ENCODE results near the gene SERTAD3.
"Not testable (repeated sequence)": the region's sequence is repeated elsewhere in the genome, so short reads cannot be mapped to it uniquely, and the experiment has no call there.

SERTAD3 gene

GRCh38 chr19:40444000-40444824 lies at the start of gene SERTAD3:
Gene SERTAD3 (minus strand): TSS chr19:40444335. CDS start chr19:40442080, 2,255 bp downstream.
- Histone ChIP-seq H3K9ac (peak within 1 kb of the TSS; percentile 87 to 99 (median 95)), H4K20me1 (peaks cover 0 to 45% (median 24%) of the 10 kb centered on the region in 11 experiments; a peak in 15 of 22 replicates), H3K4me2 (peak within 1 kb of the TSS; percentile 74 to 95 (median 89)), H3K9me3 (replicated peaks in 1 of 11) (no peaks in the 10 kb centered on the region), H3K4me1 (peaks cover 19 to 38% (median 23%) of the 10 kb centered on the region in 10 experiments), H3K27me3 (no peaks in the 10 kb centered on the region), H3K36me3 (peaks cover 18 to 56% (median 28%) of the 10 kb centered on the region in 11 experiments), H3K27ac (peak within 1 kb of the TSS; percentile 89 to 98 (median 96)), H3K4me3 (peak within 1 kb of the TSS; percentile 81 to 99 (median 90))
- no peak for TF ChIP-seq Cebpa-rat (IDR thresholded peaks at IDR 0.05)

- H3K27ac ChIP-seq: no peak overlapping the region
- no peaks in the 10 kb centered on the region for H3K27me3 ChIP-seq
- H3K9me3 ChIP-seq (replicated peaks in 1 of 11): no peaks in the 10 kb centered on the region
- no peaks in the 10 kb centered on the region for H3K4me1 ChIP-seq
- H3K4me2 ChIP-seq: no peak overlapping the region
- no peak overlapping the region for H3K9ac ChIP-seq
- TF ChIP-seq Cebpa-rat (IDR thresholded peaks at IDR 0.05): no peak
- no peaks in the 10 kb centered on the region for H3K36me3 ChIP-seq
- H4K20me1 ChIP-seq: peaks cover 0 to 5% (median 0%) of the 10 kb centered on the region in 11 experiments; a peak in 1 of 22 replicates
- H3K4me3 ChIP-seq: no peak overlapping the region
Measured at GRCh38 chr19:40493778-40494177, 49.6 kb upstream of the SERTAD3 start.

GRCh38 chr19:40492274-40492673 lies 48.1 kb upstream of the SERTAD3 start:
- no peak overlapping the region for H3K9ac ChIP-seq
- no peak for TF ChIP-seq Cebpa-rat (IDR thresholded peaks at IDR 0.05)
- H3K4me2 ChIP-seq: no peak overlapping the region
- H4K20me1 ChIP-seq: peaks cover 0 to 5% (median 0%) of the 10 kb centered on the region in 11 experiments; a peak in 1 of 22 replicates
- no peaks in the 10 kb centered on the region for H3K27me3 ChIP-seq
- H3K27ac ChIP-seq: no peak overlapping the region
- no peak overlapping the region for H3K4me3 ChIP-seq
- H3K4me1 ChIP-seq: no peaks in the 10 kb centered on the region
- no peaks in the 10 kb centered on the region for H3K9me3 ChIP-seq (replicated peaks in 1 of 11)
- no peaks in the 10 kb centered on the region for H3K36me3 ChIP-seq

GRCh38 chr19:40489882-40490230 lies 45.7 kb upstream of the SERTAD3 start:
- no peaks in the 10 kb centered on the region for H3K4me1 ChIP-seq
- no peaks in the 10 kb centered on the region for H3K27me3 ChIP-seq
- no peak for TF ChIP-seq Cebpa-rat (IDR thresholded peaks at IDR 0.05)
- H3K4me3 ChIP-seq: no peak overlapping the region
- no peak overlapping the region for H3K4me2 ChIP-seq
- H3K36me3 ChIP-seq: no peaks in the 10 kb centered on the region
- H3K9me3 ChIP-seq (replicated peaks in 1 of 11): no peaks in the 10 kb centered on the region
- no peak overlapping the region for H3K9ac ChIP-seq
- H4K20me1 ChIP-seq: peaks cover 0 to 1% (median 0%) of the 10 kb centered on the region in 11 experiments; a peak in 1 of 22 replicates
- H3K27ac ChIP-seq: no peak overlapping the region

- no peak for TF ChIP-seq Cebpa-rat (IDR thresholded peaks at IDR 0.05)
- H4K20me1 ChIP-seq: no peaks in the 10 kb centered on the region
- H3K27me3 ChIP-seq: no peaks in the 10 kb centered on the region
- H3K9me3 ChIP-seq (replicated peaks in 1 of 11): no peaks in the 10 kb centered on the region
- H3K9ac ChIP-seq: no peak overlapping the region
- H3K4me3 ChIP-seq: no peak overlapping the region
- H3K4me2 ChIP-seq: no peak overlapping the region
- H3K27ac ChIP-seq: no peak overlapping the region
- H3K36me3 ChIP-seq: no peaks in the 10 kb centered on the region
- no peaks in the 10 kb centered on the region for H3K4me1 ChIP-seq
Measured at GRCh38 chr19:40486017-40486416, 41.9 kb upstream of the SERTAD3 start.

GRCh38 chr19:40475878-40476644 lies 31.9 kb upstream of the SERTAD3 start:
- not testable (repeated sequence) for H3K4me1 ChIP-seq; H4K20me1 ChIP-seq; H3K9ac ChIP-seq; H3K4me3 ChIP-seq; H3K9me3 ChIP-seq (replicated peaks in 1 of 11); H3K4me2 ChIP-seq; H3K36me3 ChIP-seq; H3K27me3 ChIP-seq; H3K27ac ChIP-seq

GRCh38 chr19:40474737-40475136 lies 30.6 kb upstream of the SERTAD3 start:
- no peak overlapping the region for H3K4me3 ChIP-seq
- H3K9me3 ChIP-seq (replicated peaks in 1 of 11): no peaks in the 10 kb centered on the region
- no peaks in the 10 kb centered on the region for H4K20me1 ChIP-seq
- H3K4me2 ChIP-seq: no peak overlapping the region
- TF ChIP-seq Cebpa-rat (IDR thresholded peaks at IDR 0.05): no peak
- no peak overlapping the region for H3K9ac ChIP-seq
- no peaks in the 10 kb centered on the region for H3K4me1 ChIP-seq
- no peaks in the 10 kb centered on the region for H3K27me3 ChIP-seq
- H3K36me3 ChIP-seq: no peaks in the 10 kb centered on the region
- no peak overlapping the region for H3K27ac ChIP-seq

GRCh38 chr19:40472516-40472915 lies 28.4 kb upstream of the SERTAD3 start:
- TF ChIP-seq Cebpa-rat (IDR thresholded peaks at IDR 0.05): no peak
- Histone ChIP-seq H3K9me3 (replicated peaks in 1 of 11) (no peaks in the 10 kb centered on the region), H3K27me3 (peaks cover 0 to under 1% (median 0%) of the 10 kb centered on the region in 11 experiments; a peak in 1 of 22 replicates), H3K4me1 (peaks cover 0 to 13% (median 2%) of the 10 kb centered on the region in 10 experiments; a peak in 8 of 20 replicates), H3K9ac (no peak overlapping the region), H3K4me3 (no peak overlapping the region), H4K20me1 (no peaks in the 10 kb centered on the region), H3K27ac (no peak overlapping the region), H3K4me2 (no peak overlapping the region), H3K36me3 (no peaks in the 10 kb centered on the region)

GRCh38 chr19:40471111-40471510 lies 27.0 kb upstream of the SERTAD3 start:
- H3K4me1 ChIP-seq: peaks cover 6 to 20% (median 9%) of the 10 kb centered on the region in 10 experiments
- no peaks in the 10 kb centered on the region for H3K9me3 ChIP-seq (replicated peaks in 1 of 11)
- H3K9ac ChIP-seq: no peak overlapping the region
- no peak overlapping the region for H3K4me2 ChIP-seq
- H3K27me3 ChIP-seq: peaks cover 0 to 13% (median 6%) of the 10 kb centered on the region in 11 experiments; a peak in 8 of 22 replicates
- no peak overlapping the region for H3K4me3 ChIP-seq
- no peaks in the 10 kb centered on the region for H4K20me1 ChIP-seq
- no peaks in the 10 kb centered on the region for H3K36me3 ChIP-seq
- TF ChIP-seq Cebpa-rat (IDR thresholded peaks at IDR 0.05): no peak
- H3K27ac ChIP-seq: no peak overlapping the region

Measured in BLaER1 treated with 17β-estradiol and CSF1 and Interleukin-3, amounts not matched to agents 10 nM and 100 nM (cell line).